ENCODE data around the gene CDK5RAP2.

CDK5RAP2 gene

GRCh38 chr9:120396418-120396817 lies 183.5 kb downstream of the CDK5RAP2 start:
- DNase-seq = no peak

- no peak for DNase-seq
Measured at GRCh38 chr9:120395376-120395775, 184.6 kb downstream of the CDK5RAP2 start.

GRCh38 chr9:120394058-120394669 lies 185.8 kb downstream of the CDK5RAP2 start:
- DNase-seq = peak; percentile 64

GRCh38 chr9:120393386-120394057 lies 186.4 kb downstream of the CDK5RAP2 start:
- no peak for DNase-seq

GRCh38 chr9:120392711-120393110 lies 187.3 kb downstream of the CDK5RAP2 start:
- DNase-seq = no peak

- DNase-seq = no peak
Measured at GRCh38 chr9:120392245-120392644, 187.7 kb downstream of the CDK5RAP2 start.

- DNase-seq = no peak
Measured at GRCh38 chr9:120391691-120392090, 188.3 kb downstream of the CDK5RAP2 start.

GRCh38 chr9:120390637-120391190 lies 189.3 kb downstream of the CDK5RAP2 start:
- no peak for DNase-seq

GRCh38 chr9:120389867-120390266 lies 190.1 kb downstream of the CDK5RAP2 start:
- DNase-seq = no peak

GRCh38 chr9:120389300-120389699 lies 190.7 kb downstream of the CDK5RAP2 start:
- DNase-seq = no peak

GRCh38 chr9:120388003-120388855 lies 191.7 kb downstream of the CDK5RAP2 start:
- no peak for DNase-seq

GRCh38 chr9:120387257-120388002 lies 192.5 kb downstream of the CDK5RAP2 start:
- no peak for DNase-seq

GRCh38 chr9:120386390-120387131 lies 193.4 kb downstream of the CDK5RAP2 start:
- DNase-seq = no peak

- DNase-seq = no peak
Measured at GRCh38 chr9:120385606-120386389, 194.2 kb downstream of the CDK5RAP2 start.

- no peak for DNase-seq
Measured at GRCh38 chr9:120384925-120385272, 195.1 kb downstream of the CDK5RAP2 start.

GRCh38 chr9:120383999-120384924 lies 195.7 kb downstream of the CDK5RAP2 start:
- DNase-seq = no peak

GRCh38 chr9:120383611-120383998 lies 196.4 kb downstream of the CDK5RAP2 start:
- no peak for DNase-seq

GRCh38 chr9:120382453-120382852 lies 197.5 kb downstream of the CDK5RAP2 start:
- no peak for DNase-seq

GRCh38 chr9:120381839-120382238 lies 198.1 kb downstream of the CDK5RAP2 start:
- DNase-seq = no peak

GRCh38 chr9:120379611-120380010 lies 200.4 kb downstream of the CDK5RAP2 start:
- no peak for DNase-seq
